SKM-1 (cell line): ENCODE measurements around the gene FZD2.
A peak's percentile ranks its signal among the peaks of the same experiment; 100 is the strongest.
"Not testable (repeated sequence)": the region's sequence is repeated elsewhere in the genome, so short reads cannot be mapped to it uniquely, and the experiment has no call there.

Source experiments
- DNase-seq: peaks from one replicate; lab custom pipeline; 2025; ENCODE audit not compliant: unreplicated experiment; lab: John Stamatoyannopoulos, UW

FZD2 gene

DNA sequence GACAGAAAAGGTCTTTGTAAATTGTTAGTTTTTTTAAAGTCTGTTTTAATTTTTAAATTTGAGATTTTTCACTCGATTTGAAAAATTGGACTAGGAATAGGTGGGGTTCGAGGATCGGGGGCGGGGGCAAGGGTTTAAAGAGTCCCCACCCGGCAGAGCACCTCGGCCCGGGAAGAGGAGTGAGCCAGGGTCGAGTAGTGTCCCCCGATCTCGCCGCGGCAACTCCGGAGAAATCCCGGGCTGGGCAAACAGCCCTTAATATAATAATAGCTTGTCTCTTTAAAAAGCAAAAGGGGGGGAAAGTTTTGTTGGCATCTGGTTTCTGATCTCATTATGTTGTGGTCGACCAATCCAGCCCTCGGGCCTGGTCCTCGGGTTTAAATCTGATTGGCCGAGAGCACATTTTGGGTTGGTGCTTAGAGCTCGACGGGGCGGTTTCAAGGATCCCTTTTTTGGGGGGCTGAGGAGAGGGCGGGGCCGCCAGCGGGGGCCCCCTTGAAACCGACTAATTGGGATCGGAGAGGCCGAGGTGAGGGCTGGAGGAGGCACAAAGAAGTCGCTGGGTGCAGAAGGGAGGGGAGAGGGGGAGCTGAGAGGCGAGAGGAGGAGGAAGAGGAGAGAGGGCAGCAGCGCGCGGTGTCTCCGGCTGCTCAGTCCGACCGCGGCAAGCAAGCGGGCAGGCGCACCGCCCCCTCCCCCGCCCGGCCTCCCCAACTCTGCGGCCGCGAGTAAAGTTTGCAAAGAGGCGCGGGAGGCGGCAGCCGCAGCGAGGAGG lies at the start of gene FZD2:
Gene FZD2, plus strand, starts transcription at position 653 of the 775 bp plus-strand sequence. CDS start 205 bp downstream, outside the sequence.
- peak; percentile 86 for DNase-seq

DNA sequence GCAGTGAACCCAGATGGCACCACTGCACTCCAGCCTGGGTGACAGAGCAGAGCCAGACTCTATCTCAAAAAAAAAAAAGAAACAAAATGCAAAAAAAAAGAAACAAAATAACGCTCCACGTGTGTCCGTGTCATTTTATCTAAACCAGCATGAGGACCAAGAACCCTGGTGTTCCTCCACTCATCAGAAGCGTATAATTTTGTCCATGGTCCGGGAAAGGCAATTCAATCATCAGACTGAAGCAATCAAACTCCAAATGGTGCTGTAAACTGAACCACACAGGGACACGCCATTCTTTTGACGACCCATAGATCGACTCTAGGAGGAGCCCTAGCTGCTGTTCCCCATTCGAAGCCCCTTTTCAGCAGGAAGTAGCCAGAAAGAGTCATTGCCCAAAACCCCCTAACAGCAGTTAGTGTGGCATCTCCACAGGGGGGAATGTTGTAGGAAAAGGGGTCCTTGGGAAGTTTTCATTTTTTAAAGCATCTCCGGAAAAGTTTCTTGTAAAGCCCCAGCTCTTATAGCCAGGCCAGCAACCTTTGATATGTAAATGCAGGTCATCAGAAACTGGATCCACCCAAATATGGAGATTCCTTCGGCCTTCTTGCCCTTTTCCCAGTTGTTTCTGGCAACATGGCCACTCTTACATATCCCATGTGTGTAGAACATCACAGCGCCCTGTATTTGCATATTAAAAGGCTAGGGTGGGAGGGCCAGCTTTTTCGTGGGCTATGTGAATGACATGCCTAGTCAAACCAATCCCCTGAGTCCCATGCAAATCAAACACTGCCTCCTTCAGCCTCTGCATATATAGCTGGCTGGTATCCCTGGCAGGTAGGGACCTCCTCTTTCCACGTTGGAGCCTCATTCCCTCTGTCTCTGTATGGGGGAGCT lies 45.8 kb upstream of the FZD2 start:
- not testable (repeated sequence) for DNase-seq

DNA sequence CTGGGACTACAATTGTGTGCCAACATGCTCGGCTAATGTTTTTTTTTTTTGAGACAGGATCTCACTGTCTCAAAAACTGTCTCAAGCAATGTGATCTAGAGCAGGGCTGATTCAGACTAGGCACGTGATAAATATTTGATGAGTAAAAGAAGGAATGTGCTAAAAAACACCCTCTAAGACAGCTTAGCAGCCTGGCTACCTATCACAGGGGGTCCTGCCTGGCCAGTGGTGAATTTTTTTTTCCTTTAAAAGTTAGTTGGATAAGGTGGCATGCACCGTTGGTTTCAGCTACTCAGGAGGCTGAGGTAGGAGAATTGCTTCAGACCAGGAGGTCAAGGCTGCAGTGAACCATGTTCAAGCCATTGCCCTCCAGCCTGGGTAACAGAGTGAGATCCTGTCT lies 39.3 kb upstream of the FZD2 start:
- no peak for DNase-seq

DNA sequence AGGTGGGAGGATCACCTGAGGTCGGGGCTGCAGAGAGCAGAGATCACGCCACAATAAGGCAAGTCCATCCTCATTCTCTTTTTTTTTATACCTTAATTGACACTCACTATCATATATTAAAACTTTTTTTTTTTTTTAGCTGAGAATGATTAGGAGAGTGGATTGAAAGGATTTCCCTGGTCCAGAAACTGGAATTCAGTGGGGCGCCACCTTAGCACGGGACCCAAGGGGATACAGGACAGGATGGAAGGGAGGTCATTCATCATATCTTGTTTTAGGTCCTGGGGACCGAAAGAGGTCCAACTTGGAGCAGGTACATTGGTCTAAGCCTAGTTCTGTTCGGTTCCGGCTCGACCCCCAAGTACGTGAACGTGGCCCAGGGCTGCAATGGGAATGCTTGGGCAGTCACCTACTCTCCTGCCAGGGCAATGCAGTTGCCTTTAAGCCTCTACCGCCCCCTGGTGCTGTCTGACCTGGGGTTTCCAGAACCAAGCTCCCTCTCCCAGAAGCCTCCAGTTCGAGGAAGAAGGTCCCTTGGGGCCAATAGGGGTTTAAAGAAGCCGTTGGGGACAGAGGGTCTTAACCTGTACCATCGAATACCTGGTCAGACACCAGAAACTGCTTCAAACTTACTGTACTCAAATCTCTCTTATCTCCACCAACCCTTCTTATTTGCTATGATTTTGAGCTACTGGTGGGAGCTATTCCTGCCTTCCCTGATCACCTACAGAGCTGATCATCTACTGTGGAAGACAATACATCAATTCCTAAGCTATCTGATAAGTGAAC lies 34.2 kb upstream of the FZD2 start:
- peak; percentile 40 for DNase-seq

DNA sequence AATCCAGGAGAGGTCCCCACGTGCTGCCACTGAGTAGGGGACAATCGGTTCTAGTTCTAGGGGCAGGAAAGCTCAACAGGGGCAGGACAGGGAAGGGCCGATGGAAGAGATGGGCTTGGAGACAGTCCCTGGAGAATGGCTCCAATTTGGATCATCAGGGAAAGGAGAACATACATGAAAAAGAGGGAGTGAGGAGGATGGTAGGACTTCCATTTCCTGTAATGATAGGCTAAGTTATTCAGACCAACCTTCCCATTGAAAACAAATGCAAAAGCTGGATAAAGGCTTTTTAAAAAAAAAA lies 33.7 kb upstream of the FZD2 start:
- no peak for DNase-seq

DNA sequence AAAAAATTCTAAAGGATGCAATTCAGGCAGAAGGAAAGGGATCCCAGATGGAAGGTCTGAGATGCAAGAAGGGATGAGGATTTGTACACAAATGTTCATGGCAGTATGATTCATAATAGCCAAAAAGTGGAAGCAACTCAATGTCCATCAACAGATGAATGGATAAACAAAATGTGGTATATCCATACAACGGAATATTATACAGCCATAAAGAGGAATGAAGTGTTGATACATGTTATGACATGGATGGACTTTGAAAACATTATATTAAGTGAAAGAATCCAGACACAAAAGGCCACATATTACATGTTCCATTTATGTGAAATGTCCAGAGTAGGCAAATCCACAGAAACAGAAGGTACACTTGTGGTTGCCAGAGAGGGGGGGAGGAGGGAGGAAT lies 30.2 kb upstream of the FZD2 start:
- DNase-seq = no peak

DNA sequence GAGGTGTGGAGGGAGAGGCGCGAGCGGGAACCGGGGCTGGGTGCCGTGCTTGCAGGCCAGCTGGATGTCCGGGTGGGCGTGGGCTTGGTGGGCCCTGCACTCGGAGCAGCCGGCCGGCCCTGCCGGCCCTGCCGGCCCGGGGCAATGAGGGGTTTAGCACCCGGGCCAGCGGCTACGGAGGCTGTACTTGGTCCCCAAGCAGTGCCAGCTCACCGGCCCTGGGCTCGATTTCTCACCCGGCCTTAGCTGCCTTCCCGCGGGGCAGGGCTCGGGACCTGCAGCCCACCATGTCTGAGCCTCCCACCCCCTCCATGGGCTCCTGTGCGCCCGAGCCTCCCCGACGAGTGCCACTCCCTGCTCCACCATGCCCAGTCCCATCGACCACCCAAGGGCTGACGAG lies 29.3 kb upstream of the FZD2 start:
- DNase-seq = no peak

DNA sequence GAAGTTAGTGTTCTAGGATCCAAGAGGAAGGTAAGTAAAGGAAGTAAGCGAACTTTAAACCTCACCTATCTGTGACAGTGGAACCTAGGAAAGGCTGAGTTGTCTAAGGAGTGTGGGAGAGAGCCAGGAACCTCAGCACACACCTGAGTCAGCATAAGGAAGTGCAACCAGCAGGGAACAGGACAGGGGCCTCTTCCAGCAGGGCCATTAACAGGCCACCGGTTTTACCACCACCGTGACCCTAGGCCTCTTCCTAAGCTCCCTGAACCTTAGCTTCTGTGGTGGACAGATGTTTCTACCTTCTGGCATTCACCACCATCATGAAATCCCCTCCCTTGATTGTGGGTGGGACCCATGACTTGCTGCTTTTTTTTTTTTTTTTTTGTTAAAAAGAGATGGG lies 27.4 kb upstream of the FZD2 start:
- DNase-seq = no peak

DNA sequence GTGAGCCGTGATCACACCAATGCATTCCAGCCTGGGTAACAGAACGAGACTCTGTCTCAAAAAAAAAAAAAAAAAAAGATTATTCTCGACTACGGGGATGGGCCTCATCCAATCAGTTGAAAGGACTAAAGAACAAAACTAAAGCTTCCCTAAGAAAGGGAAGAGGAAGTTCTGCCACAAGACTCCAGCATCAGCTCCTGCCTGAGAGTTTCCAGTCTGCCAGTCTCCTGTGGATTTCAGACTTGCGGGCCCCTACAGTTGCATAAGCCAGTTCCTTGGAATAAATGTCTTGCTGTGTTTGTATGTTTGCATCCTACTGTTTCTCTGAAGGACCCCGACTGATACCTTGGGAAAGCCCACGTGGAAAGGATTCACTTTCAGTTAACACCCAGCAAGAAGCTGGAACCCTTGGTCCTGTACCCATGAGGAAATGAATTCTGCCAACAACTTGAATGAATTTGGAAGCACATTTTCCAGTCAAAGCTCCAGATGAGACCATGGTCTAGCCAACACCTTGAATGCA lies 26.3 kb upstream of the FZD2 start:
- no peak for DNase-seq

DNA sequence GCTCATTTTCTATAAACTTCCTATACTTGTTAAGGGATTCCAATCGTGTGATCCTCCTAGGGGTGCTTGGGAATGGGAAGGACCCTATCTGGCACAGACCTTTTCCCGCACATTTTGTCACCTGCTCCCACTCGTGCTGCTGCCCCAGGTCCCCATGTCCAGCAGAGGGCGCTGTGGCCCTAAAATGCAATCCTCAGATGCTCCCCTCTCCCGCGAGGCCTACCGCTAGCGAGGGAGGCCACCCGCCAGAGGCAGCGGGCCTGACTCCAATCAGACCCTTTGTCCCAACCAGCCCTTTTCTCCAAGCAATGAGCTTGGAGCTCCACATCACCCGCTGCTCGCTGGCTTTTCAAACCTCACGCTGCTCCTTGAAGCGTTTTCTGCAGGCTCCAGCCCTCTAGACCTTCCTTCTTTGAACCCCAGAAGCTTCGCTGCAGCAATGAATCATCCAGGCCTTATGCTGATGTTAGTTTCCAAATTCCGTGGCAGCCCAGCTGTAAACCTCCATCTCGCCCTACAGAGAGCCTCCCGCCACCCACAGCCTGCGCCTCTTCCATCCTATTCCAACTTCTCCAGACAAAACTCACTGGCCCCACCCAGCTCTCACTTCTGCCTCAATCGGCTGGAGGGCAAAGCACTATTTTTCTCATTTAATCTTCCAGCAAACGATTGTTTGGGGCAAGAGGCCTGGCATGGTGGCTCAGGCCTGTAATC lies 23.6 kb upstream of the FZD2 start:
- DNase-seq = peak; percentile 66

DNA sequence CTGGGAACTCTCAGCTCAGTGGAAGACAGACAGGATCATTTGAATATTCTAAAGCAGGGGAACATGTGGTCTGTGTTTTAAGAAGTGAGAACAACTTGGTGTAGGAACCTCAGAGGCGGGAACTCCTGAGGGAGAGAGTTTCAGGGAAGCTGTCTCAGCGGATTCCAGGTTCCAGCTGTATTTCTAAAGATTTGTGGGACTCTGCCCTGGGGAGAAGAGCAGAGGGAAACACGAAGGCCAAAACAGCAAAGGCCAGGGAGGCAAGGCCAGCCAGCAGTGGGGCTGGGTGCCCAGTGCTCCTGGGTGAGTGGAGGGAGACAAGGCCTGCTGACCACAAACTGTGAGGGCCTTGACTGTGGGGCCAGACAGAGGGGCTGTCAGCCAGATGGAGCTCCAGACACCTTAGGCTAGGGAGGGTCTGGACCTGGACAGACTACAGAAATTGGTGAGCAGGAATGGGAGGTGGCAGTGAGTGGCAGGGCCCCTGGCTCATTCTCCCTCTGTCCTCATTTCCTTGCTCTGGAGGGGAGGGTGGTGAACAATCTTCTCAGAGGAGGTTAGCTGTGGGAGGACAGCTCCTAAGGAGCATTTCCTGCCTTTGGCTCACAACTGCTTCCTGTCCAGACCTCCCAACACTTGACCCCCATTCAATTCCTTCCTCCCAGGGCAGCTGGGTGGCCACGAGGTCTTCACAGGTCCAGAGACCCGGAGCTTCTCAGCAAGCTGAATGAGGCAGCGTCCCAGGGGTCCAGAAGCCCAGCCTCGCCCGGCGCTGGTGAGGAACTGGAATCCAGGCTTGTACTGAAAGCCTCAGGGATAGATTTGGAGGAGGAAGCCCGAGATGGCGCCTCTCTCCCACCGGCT lies 21.0 kb upstream of the FZD2 start:
- DNase-seq = no peak

DNA sequence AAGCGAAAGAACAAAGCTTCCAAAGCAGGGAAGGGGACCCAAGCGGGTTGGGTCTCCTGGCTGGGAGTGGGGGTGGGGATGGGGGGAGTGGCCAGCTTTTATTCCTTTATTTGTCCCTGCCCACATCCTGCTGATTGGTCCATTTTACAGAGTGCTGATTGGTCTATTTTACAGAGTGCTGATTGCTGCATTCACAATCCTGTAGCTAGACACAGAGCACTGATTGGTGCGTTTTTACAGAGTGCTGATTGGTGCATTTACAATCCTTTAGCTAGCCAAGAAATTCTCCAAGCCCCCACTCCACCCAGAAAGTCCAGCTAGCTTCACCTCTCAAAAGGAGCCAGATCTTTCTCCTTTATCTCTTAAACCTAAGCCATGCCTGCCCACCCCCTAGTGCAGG lies 19.4 kb upstream of the FZD2 start:
- DNase-seq = not testable (repeated sequence)

DNA sequence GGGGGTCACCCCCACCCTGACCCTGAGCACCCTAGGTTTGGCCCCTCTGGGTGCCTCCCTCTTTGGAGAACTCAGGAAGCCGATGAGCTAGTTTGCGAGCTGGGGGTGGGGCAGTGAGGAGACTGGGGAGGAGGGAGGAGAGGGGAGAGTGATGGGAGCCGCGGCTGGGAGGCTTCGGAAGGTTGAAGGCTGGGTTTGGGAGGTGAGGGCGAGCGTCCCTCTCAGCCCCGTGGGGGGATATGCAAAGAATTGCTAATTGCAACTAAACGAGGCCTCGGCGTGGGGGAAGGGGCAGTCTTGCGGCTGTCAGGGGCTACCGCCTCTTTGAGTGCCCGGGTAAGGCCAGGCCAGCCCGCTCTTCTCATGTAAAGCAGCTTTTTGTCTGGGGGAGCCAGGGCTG lies 17.6 kb upstream of the FZD2 start:
- no peak for DNase-seq

DNA sequence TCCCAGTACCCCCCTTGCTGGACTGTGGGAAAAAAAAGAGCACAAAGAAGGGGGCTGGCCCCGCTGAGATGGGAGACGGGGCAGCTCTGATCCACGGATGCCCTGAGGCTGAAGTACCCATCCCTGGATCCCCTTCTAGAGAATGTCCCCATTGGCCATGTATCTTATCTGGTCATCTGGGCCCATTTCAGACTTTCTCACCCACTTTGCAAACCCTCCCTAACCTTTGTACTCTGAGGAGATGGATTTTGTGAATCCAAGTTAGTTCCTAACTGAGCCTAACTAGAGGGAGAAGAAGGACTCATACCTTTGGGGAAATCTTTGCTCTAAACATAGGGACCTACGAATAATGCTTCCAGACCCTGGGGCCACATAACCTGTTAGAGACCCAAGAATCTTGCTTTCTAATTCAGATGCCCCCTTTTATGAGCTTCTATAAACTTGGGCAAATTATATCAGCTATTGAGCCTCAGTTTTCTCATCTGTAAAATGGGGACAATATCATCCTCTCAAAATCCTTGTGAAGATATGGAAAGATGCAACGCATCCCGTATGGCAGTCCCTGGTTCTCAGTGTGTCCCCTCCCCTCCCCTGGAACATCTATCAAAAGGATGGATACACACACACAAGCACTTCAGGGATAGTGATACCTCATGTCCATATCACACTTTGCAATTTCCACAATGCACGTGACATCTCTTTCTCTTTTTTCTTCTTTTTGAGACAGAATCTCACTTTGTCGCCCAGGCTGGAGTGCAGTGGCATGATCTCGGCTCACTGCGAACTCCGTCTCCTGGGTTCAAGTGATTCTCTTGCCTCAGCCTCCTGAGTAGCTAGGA lies 16.8 kb upstream of the FZD2 start:
- DNase-seq = no peak

DNA sequence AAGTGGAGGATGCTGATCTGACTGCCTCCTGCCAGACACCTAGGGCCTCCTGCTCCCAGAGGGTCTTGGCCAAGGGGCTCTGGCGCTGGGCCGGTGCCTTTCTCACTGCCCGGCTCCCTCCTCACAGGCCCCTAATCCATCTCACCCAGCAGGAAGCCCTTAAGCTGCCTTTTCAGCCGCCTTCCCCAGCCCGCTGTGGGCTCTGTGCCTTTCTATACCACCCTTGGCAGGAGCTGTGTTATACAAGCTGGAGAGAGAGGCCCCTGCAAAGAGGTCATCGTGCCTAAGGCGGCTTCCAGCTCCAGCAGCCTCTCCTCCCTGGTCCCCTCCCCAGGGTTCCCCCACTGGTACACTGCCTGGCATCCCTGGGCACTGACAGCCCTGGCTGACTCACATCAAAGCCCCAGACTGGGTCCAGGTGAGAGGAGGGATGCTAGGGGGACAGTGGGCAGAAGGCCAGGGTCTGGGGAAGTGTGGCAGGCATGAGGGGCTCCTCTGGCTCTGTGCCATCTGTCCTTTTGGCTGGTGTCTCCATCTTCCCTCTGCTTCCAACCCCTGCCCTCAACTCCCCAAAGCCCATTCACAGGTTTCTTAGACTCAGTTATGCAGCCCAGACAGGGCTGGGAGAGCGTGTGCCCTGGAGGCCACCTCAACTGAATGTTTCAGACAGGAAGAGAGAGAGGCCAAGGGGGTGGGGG lies 15.3 kb upstream of the FZD2 start:
- no peak for DNase-seq

DNA sequence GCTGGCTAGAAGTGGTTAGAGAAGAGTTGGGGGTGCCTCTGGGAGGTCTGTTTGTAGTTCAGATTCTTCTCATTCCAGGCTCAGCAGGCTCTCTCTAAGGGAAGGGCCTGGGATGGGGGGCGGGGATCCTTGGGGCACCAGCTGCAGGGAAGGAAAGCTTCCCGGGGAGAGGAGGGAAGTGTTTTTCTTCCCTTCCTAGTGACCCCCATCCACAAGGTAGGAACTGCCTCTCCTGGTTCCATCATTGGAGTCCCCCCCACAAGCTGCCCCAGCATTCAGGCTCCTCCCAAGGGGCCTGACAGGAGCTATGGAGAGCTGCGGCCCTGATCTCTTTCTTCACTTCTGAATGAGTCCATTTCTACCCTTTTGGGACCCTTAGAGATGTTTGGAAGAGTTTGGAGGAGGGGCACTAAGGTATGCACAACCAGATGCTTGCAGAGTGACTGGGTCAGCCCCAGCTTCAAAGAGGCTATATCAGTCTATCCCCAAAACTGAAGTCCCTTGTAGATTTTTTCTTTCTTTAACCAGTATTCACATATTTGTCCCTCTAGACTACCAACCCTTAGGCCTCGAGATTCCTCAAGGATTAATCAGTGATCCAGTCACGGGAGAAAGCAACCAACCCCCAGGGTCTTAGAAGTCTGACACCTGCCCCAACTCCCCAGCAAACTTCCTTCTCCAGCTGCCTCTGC lies 13.9 kb upstream of the FZD2 start:
- no peak for DNase-seq

DNA sequence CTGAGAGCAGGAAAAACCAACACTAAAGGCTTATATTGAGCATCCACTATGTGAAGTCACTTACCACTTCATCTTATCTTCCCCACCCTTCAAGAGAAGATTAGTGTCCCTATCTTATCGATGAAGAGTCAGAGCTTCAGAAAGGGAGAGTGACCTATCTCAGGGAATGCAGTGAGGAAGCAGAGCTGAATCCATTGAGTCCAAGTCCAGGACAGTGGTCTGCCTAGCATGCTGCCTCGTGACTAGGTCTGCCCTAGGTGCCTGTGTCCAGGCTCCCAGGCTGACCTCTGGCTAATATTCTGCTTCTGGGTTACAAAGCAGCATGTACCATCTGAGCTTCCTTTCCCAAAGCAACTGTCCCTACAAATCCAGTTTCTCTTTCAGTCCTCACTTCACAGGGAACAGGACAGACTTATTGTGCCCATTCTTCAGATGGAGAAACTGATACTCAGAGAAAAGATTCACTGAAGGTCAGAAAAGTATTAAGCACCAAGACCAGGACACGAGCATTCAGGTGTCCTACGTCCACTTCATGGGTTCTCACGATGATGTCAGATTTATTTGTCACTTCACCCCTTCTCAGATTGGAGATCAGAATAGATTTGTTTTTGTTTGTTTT lies 13.3 kb upstream of the FZD2 start:
- no peak for DNase-seq
